SK-N-SH (cell line): Measurements from ENCODE around the gene CCNL1.

Source experiments
- ELF1 ChIP-seq: IDR thresholded peaks from 2 replicates; pipeline ENCODE4 v1.4.0; 2012
- GABPA ChIP-seq: IDR thresholded peaks from 2 replicates; pipeline ENCODE4 v1.4.0; 2012; ENCODE audit warnings: low read depth, mild to moderate bottlenecking
- MXI1 ChIP-seq: IDR thresholded peaks from 2 replicates; pipeline ENCODE4 v1.6.1; 2012; ENCODE audit warnings: mild to moderate bottlenecking, low read depth, low read length, improper control_type of control experiment
- YY1 ChIP-seq: IDR thresholded peaks from 2 replicates; pipeline ENCODE4 v1.4.0; 2012; ENCODE audit warnings: low read depth, mild to moderate bottlenecking
- TF ChIP-seq, protein P1 (sequence below): fragments of 200-600 bp; sonication (generic); IDR thresholded peaks from 2 replicates; pipeline ENCODE4 v1.6.1; 2017; ENCODE audit warnings: antibody characterized with exemption, mild to moderate bottlenecking, moderate library complexity
- TF ChIP-seq, protein P2 (sequence below): fragments of 150-350 bp; IDR thresholded peaks from 2 replicates; pipeline ENCODE4 v1.6.1; 2017; ENCODE audit warnings: antibody characterized with exemption, low read length, low read depth, borderline replicate concordance
- TF ChIP-seq, protein P3 (sequence below): IDR thresholded peaks from 2 replicates; pipeline ENCODE4; 2012

DNA sequence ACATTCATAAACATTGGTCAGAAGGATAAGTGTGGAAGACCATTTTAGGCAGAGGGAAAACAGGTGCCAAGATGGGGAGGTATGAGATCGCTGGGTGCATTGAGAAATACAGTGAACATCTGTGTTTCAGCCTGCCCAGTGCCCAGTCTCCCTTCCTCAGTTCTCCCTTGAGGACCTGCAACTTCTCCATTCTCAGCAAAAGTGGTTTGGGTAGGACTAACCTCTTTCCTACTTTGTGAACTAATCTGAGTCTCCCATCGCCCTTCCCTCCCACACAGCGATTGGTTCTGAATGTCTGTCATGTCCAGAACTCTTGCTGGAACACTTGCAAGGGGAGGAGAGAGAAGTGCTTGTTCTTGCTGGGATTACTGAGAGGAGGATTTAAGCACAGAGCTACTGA lies 10.9 kb upstream of the CCNL1 start:
- TF ChIP-seq MXI1 (no peak), YY1 (no peak), ELF1 (no peak), GABPA (no peak)
- TF ChIP-seq, protein P1, sequence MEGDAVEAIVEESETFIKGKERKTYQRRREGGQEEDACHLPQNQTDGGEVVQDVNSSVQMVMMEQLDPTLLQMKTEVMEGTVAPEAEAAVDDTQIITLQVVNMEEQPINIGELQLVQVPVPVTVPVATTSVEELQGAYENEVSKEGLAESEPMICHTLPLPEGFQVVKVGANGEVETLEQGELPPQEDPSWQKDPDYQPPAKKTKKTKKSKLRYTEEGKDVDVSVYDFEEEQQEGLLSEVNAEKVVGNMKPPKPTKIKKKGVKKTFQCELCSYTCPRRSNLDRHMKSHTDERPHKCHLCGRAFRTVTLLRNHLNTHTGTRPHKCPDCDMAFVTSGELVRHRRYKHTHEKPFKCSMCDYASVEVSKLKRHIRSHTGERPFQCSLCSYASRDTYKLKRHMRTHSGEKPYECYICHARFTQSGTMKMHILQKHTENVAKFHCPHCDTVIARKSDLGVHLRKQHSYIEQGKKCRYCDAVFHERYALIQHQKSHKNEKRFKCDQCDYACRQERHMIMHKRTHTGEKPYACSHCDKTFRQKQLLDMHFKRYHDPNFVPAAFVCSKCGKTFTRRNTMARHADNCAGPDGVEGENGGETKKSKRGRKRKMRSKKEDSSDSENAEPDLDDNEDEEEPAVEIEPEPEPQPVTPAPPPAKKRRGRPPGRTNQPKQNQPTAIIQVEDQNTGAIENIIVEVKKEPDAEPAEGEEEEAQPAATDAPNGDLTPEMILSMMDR: no peak
- TF ChIP-seq, protein P2, sequence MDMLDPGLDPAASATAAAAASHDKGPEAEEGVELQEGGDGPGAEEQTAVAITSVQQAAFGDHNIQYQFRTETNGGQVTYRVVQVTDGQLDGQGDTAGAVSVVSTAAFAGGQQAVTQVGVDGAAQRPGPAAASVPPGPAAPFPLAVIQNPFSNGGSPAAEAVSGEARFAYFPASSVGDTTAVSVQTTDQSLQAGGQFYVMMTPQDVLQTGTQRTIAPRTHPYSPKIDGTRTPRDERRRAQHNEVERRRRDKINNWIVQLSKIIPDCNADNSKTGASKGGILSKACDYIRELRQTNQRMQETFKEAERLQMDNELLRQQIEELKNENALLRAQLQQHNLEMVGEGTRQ: no peak
- TF ChIP-seq, protein P3, sequence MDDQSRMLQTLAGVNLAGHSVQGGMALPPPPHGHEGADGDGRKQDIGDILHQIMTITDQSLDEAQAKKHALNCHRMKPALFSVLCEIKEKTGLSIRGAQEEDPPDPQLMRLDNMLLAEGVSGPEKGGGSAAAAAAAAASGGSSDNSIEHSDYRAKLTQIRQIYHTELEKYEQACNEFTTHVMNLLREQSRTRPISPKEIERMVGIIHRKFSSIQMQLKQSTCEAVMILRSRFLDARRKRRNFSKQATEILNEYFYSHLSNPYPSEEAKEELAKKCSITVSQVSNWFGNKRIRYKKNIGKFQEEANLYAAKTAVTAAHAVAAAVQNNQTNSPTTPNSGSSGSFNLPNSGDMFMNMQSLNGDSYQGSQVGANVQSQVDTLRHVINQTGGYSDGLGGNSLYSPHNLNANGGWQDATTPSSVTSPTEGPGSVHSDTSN: no peak
